Activated CD4-positive, CD25-positive, alpha-beta regulatory T cell treated with anti-CD3 and anti-CD28 coated beads, Interleukin-2, amount 50 U/mL, for 72 hours (primary cell): Measurements from ENCODE around the gene PARVG.

ENCODE experiments used
- DNase-seq: peaks from one replicate; pipeline ENCODE4 v3.0.0; 2021

Gene PARVG

DNA sequence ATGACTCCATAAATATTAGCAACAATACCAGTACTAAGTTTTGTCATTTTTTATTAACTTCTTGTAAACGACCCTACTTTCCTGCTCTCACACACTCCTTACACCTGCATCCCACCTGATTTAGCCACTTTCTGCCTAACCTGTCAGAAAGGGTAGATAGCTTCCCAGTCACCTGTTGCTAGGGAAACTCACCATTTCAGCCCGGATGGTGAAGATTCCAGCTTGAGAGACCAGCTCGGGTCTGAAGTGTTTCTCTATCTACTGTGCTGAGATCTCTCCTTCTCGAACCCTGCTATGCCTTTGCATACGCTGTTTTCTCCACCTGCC is at the start of gene PARVG:
Gene PARVG (plus strand): TSS at position 220 of the 327 bp plus-strand sequence. CDS start 2,405 bp downstream, outside the sequence.
- no peak for DNase-seq

DNA sequence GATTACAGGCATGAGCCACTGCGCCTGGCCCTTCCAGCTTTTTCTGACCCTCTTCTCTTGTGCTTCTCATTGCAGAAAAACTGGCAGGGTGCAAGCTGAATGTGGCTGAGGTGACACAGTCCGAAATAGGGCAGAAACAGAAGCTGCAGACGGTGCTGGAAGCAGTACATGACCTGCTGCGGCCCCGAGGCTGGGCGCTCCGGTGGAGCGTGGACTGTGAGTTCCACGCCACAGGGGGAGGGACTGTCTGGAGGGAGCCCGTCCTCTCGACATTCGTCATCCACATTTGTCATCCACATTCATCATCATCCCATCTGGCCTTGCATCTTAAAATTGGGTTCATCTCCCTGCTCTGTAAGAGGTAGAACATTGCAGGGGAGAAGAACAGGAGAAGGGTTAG is 49.3 kb upstream of the PARVG start:
- no peak for DNase-seq

DNA sequence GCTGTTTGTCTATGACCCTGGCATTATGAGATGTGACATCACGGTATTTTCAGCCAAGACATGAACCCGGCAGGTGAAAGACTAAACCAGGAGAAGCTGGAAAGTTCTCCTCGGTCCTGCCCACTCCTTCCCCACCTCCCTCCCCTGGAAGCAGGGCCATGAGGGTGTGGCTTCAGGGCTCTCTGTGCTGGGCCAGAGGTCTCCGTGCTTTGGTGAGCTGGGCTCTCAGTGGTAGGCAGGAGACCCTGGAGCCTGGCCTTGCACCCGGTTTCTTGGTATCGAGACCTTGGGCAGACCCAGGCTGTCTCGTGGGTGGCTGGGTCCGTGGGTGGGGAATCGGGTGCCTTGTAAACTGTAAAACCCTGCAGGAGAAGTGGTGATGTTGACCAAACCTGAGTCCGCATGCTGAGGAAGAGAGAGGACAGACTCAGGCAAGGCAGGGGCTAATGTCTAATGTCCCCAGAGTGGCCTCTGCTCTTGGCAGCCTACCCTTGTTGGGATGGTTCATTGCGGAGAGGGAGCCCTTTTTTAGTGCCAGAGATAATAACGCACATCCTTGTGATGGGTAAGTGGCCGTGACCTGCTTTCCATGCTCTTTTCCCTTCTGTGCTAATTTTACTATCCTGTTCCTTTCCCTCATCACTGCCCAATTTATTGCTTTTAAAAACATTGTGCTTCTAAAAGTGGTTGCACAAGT is 48.6 kb upstream of the PARVG start:
- no peak for DNase-seq

GRCh38 chr22:44132724-44133123 is 48.0 kb upstream of the PARVG start:
- no peak for DNase-seq

DNA sequence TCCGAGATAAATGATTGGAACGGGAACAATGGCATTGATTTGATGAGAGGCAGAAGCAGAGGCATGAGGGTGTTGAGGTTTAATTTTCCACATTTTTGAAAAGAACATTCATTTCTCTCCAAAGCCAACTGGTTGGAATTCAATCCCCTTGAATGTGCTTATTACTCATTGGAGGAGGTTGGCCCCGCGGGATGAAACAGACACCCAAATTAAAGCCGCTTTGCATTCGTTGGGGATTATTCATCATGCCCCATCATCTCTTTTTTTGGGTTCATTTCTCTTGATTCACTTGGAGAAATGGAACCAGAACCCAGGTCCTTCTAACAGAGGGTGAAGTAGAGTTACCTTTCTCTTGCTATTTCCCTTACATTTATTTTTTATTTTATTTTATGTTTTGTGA is 47.6 kb upstream of the PARVG start:
- DNase-seq, result no peak

DNA sequence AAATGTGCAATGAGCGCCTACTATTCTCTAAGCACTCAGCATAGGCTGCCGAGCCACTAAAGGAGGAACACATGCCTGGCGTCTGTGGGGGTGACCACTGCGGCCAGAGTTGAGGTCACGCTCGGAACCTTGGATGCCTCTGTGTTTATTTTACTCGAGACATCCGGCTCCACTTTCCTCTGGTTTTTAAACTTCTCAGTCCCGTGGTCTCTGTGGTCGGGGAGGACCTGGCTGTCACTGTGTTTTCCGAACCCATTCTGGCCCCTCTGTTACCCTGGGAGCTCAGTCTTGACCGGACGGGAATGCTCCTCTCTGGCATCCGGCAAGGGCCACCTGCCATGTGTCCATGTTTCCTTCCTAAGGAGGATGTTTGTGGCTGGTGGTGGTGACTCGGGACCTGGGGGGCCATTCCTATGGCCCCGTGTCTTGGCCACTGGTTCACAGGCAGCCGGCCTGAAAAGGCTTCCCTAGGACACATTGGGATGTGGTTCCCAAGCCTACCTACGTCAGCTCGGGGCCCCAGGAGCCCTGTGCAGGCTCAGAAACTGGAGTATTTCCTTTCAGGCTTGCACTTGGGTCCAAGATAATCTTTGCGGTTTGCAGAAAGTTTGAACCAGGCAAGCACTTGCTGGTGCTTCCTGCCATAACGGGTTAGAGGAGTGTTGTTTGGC is 46.7 kb upstream of the PARVG start:
- DNase-seq, result peak; percentile 18

GRCh38 chr22:44136112-44136511 is 44.6 kb upstream of the PARVG start:
- DNase-seq, result peak; percentile 1

DNA sequence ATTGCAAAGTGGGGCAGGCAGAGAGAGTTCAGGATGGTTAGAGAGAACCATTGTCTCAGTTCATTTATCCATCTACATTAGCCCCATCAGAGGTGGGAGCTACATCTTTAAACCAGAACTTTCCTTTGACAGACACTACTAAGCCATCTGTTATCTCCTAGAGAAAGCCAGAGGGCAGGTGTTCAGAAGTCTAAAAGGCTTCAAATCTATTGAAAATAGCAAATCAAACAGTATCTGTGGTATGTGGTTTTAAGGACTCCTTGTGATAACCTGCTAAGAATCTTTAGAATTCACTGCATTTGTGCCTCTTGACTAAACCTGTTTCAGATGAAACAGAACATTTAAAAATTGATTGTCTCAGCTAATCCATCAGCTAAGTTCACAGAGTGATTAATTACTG is 43.9 kb upstream of the PARVG start:
- no peak for DNase-seq

DNA sequence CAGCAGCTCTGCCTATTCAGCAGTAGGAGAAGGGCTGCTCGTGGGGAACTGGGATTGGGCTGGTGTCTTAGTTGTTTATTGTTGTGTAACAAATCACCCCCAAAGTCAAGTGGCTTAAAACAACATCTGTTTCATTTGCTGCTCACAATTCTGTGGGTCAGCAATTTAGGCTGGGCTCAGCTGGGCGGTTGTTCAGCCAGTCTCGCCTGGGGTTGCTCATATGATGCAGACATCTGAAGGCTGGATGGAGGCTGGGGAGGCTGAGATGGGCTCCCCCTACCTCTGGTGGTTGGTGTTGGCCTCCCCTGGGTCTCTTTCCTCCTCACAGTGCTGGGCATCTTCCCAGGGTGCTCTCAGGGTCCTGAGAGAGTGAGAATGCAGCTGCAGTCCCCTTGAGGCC is 43.3 kb upstream of the PARVG start:
- DNase-seq, result no peak

GRCh38 chr22:44139773-44140172 is 41.0 kb upstream of the PARVG start:
- no peak for DNase-seq

- DNase-seq, result no peak
These were observed 38.2 kb upstream of the PARVG start for GRCh38 chr22:44142421-44143104.

GRCh38 chr22:44143105-44143474 is 37.6 kb upstream of the PARVG start:
- no peak for DNase-seq

- no peak for DNase-seq
These were observed 37.1 kb upstream of the PARVG start for GRCh38 chr22:44143579-44143978.

GRCh38 chr22:44144046-44144569 is 36.6 kb upstream of the PARVG start:
- DNase-seq, result no peak

DNA sequence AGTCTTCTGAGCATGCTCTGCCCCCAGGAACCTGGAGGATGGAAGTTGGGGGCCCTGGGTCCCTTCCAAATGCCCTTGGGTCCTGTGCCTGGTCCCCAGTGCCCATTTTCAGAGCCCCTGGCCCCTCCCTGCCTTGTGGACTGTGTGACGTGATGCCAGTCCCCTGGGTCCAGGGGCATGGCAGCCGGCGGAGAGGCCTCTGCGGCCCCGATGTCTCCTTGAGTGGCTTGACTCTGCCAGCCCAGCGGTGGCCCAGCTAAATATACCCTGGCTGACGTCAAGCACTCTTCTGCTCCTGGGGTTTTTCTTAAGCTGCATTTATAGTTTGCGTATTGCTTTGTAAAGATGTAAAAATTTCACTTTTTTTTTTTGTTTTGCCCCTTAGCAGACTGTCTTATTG is 35.2 kb upstream of the PARVG start:
- no peak for DNase-seq

- DNase-seq, result no peak
These were observed 34.5 kb upstream of the PARVG start for GRCh38 chr22:44146088-44146861.

GRCh38 chr22:44147008-44147645 is 33.6 kb upstream of the PARVG start:
- no peak for DNase-seq

DNA sequence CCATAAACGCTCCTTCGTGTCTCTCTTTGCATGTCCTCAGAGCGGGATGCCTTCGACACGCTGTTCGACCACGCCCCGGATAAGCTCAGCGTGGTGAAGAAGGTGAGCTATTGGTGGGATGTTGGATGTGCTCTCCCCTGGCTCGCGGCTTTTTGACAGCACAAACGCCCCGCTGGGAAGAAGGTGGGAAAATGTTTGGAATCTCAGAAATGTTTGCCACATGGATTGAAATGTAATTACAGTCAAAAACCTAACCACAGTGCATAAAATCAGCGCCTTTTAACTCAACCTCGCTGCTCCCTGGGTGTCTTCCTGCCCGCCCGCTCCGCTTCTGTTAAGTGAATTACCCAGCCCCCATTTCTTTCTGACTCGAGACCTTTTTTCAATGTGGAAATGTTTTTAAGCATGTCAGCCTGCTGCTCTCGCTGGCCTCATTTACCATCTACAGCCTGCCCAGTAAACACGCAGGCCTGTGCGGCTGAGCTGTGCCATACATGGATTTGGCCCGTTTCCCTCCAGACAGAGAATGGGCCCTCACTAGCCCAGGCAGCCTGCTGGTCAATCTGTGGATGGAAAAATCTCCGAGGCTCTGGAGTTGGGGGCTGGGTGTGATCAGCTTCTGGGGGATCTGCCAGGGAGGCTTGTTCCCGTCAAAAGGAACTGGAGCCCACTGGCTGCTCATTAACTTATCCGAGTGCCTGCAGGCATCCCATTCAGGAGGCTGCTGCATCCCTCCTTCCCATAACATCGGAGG is 32.7 kb upstream of the PARVG start:
- DNase-seq, result no peak

DNA sequence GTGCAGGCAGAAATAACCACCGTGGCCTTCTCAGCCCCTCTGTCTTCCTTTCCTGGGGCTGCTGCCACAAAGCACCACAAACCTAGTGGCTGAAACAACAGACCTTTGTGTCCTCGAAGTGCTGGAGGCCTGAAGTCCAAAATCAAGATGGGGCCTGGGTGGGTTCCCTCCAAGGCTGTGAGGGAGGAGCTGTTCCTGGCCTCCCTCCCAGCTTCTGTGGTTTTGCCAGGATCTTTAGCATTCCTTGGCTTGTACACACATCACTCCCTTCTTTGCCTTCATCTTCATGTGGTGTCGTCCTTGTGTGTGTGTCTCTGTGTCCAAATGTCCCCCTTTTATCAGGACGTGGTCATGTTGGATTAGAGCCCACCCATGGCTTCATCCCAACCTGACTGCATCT is 29.0 kb upstream of the PARVG start:
- no peak for DNase-seq

GRCh38 chr22:44153710-44154109 is 27.0 kb upstream of the PARVG start:
- DNase-seq, result no peak

- no peak for DNase-seq
These were observed 26.2 kb upstream of the PARVG start for GRCh38 chr22:44154436-44154942.

DNA sequence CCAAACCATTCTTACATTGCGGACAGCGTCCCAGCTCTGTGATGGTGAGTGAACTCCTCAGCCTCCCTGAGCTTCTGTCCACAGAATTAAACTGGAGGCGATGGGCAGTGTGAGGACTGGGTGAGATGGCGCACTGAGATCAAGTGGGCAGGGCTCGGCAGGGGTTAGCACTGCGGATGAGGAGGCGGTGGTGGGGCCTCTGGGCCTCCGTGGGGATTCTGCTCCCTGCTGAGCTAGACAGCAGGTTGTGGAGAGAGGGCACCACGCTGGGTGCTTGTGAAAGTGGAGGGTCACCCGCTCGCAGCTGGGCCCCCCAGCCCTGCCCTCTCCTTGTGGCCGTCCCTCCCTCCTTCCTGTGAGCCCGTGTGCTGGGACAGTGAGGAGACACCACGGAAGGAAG is 25.6 kb upstream of the PARVG start:
- no peak for DNase-seq
